Measurements from ENCODE around the gene ATP9B. TPM values are rescaled to one million over a fixed set of nuclear protein-coding genes. Genes with fewer than 3 reads are reported as not detected.

The ATP9B gene
- total and polyA plus RNA-seq, 10 of the 15 experiments (the other 5 are each of a cell fraction or from before 2014, with no cell fraction given): 0.74 to 20.7 (median 12.9) TPM

DNA sequence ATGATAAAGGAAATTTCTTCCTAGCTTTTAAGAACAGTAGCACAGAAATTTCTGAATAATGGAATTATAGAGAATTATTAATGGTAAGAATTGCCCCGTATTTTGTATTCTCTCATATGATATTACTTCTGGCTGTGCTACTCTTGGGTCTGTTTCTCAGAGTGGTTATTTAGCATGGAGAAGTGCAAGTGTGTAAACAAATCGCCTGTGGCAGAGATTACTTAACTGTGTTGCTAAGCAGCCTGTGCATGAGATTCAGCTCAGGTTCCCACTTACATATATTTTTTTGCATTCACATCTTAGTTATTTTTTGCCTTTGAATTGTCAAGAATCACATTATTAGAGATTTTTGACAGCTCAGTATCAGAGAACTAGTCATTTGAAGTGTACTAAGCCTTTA lies 246.4 kb downstream of the ATP9B start (continued):
- TF ChIP-seq, protein P1, sequence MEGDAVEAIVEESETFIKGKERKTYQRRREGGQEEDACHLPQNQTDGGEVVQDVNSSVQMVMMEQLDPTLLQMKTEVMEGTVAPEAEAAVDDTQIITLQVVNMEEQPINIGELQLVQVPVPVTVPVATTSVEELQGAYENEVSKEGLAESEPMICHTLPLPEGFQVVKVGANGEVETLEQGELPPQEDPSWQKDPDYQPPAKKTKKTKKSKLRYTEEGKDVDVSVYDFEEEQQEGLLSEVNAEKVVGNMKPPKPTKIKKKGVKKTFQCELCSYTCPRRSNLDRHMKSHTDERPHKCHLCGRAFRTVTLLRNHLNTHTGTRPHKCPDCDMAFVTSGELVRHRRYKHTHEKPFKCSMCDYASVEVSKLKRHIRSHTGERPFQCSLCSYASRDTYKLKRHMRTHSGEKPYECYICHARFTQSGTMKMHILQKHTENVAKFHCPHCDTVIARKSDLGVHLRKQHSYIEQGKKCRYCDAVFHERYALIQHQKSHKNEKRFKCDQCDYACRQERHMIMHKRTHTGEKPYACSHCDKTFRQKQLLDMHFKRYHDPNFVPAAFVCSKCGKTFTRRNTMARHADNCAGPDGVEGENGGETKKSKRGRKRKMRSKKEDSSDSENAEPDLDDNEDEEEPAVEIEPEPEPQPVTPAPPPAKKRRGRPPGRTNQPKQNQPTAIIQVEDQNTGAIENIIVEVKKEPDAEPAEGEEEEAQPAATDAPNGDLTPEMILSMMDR (IDR thresholded peaks at IDR 0.05 in 2 of 3, conservative IDR thresholded peaks at IDR 0.05 in 1 of 3; ENCODE audit: control insufficient read depth in 2 of 3, extremely low read depth in 1 of 3, insufficient read depth in 1 of 3, low read depth in 3 of 3, low read length in 3 of 3): no peak
- no peak for TF ChIP-seq NBN (IDR thresholded peaks at IDR 0.05)

DNA sequence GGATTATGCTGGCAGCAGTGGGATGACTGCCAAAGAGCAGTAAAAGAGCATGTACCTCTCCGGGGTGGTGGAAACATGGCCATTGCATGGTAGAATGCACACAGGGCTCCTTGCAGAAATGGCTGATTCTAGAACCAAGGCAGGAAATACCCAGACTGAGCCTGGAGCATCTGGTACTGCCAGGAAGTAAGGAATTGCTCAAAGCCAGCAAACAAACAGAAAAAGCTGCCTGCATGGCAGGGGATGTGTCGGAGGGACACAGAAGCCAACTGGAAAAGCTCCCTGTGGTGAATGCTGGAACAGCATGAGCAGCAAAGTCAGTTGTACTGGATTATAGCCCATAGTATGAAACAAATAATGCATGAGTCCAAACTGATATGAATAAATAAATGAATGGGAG lies 248.5 kb downstream of the ATP9B start:
- in situ Hi-C loops (cut with MboI): no loop called here
- FAIRE-seq (no peak), ATAC-seq (no peak), DNase-seq (ENCODE audit: low read depth, low spot score) (no peak)
- Histone ChIP-seq H2AFZ (ENCODE audit: control insufficient read depth, low read depth, low read length) (no peak overlapping the region), H3K9me3 (replicated peaks; ENCODE audit: control insufficient read depth, insufficient read depth, low read length) (no peaks in the 10 kb centered on the region), H3K79me2 (ENCODE audit: control insufficient read depth, insufficient read depth, low read length) (no peaks in the 10 kb centered on the region), H4K20me1 (ENCODE audit: control insufficient read depth, insufficient read depth) (no peaks in the 10 kb centered on the region), H3K27me3 (replicated peaks in 1 of 2; ENCODE audit: control insufficient read depth in 2 of 2, insufficient read depth in 2 of 2, low read length in 1 of 2) (no peaks in the 10 kb centered on the region), H3K4me2 (ENCODE audit: control insufficient read depth, insufficient read depth) (no peak overlapping the region), H3K27ac (ENCODE audit: control insufficient read depth, insufficient read depth) (no peak overlapping the region), H3K36me3 (ENCODE audit: control insufficient read depth in 2 of 2, insufficient read depth in 2 of 2, low read length in 1 of 2) (no peaks in the 10 kb centered on the region; a peak in 2 of 4 replicates), H3K4me3 (no peak overlapping the region), H3K4me1 (ENCODE audit: control insufficient read depth, insufficient read depth, low read length) (no peaks in the 10 kb centered on the region; the same call in 1 of the 2 replicates), H3K9ac (ENCODE audit: control insufficient read depth, insufficient read depth, low read length) (no peak overlapping the region)
- SMC1A ChIA-PET (ENCODE audit: uncharacterized antibody, unreplicated experiment): no interaction called here
- RAD21 ChIA-PET (ENCODE audit: unreplicated experiment): no interaction called here
- intact Hi-C loops (cut with micrococcal nuclease; ENCODE audit: unreplicated experiment): no loop called here
- CTCF ChIA-PET: interaction anchor here (0.5 kb wide), 1 partner anchor 47 kb away, joined by 3 read pairs; no protein-coding TSS in a partner anchor
- POLR2A ChIA-PET: no interaction called here
- TF ChIP-seq, protein P1 (IDR thresholded peaks at IDR 0.05 in 2 of 3, conservative IDR thresholded peaks at IDR 0.05 in 1 of 3; ENCODE audit: control insufficient read depth in 2 of 3, extremely low read depth in 1 of 3, insufficient read depth in 1 of 3, low read depth in 3 of 3, low read length in 3 of 3): 0 out of 6 replicates have a peak, but pooled peaks of 1 of the 3 experiments have one; percentile 5
- TF ChIP-seq YY1 (IDR thresholded peaks at IDR 0.05; ENCODE audit: low read depth, low read length): no peak
- BruUV-seq (replicated peaks): no TSS peak
- 77% methylated on average over 2 of the region's 2 CpGs for WGBS (ENCODE audit: insufficient coverage, insufficient replicate concordance, low lambda C conversion rate, missing lambda C conversion rate)
